Uterus (tissue), 4 donors: ENCODE results near the gene ANKRD16. TPM values are rescaled to one million over a fixed set of nuclear protein-coding genes. Genes with fewer than 3 reads are reported as not detected.

ENCODE experiments used
- DNase-seq, 2 donors: peaks; one replicate each; pipeline ENCODE4 v3.0.0-alpha.2; 2019 to 2020
- H3K27ac ChIP-seq, 2 donors: fragments of 200-600 bp; sonication (generic); 1 replicate in 1 of 2; 2 replicates in 1 of 2; pipeline ENCODE4 v1.5.1; 2016 to 2018
- H3K27me3 ChIP-seq, 2 donors: fragments of 200-600 bp; sonication (generic); one replicate each; pipeline ENCODE4 v1.5.1; 2018 to 2019; ENCODE audit warnings: control low read depth in 1 of 2
- H3K36me3 ChIP-seq, 2 donors: fragments of 200-600 bp; sonication (generic); one replicate each; pipeline ENCODE4 v1.5.1; 2019; ENCODE audit warnings: control low read depth in 1 of 2
- H3K4me1 ChIP-seq, 2 donors: fragments of 200-600 bp; sonication (generic); one replicate each; pipeline ENCODE4 v1.5.1; 2018 to 2019; ENCODE audit warnings: control low read depth in 1 of 2
- H3K4me3 ChIP-seq, 2 donors: fragments of 200-600 bp; sonication (generic); 1 replicate in 1 of 2; 2 replicates in 1 of 2; pipeline ENCODE4 v1.5.1; 2018 to 2019; ENCODE audit warnings: mild to moderate bottlenecking in 1 of 2
- H3K9me3 ChIP-seq, 2 donors: fragments of 200-600 bp; sonication (generic); one replicate each; pipeline ENCODE4 v1.5.1; 2019; ENCODE audit warnings: control low read depth in 1 of 2
- POLR2A ChIP-seq, 2 donors: fragments of 450-650 bp; IDR thresholded peaks; one replicate each; pipeline ENCODE4 v1.6.1; 2016; ENCODE audit warnings: antibody characterized with exemption in 2 of 2, mild to moderate bottlenecking in 1 of 2, moderate library complexity in 1 of 2
- intact Hi-C: fragments of 100-400 bp; cut with DNase I; formaldehyde crosslinking; loops from one replicate; pipeline ENCODE4 v1.15.1; 2023; ENCODE audit warnings: low total_unique reads
- total RNA-seq, 4 donors: library from RNA; depleted of rRNA in 3 of 4; stranded (reverse); fragments of >200 nt in 3 of 4; gene quantifications; one replicate each; pipeline versions ENCODE4 v1.1.0 to v1.2.4, GENCODE V29; 2014 to 2023
- TF ChIP-seq, protein P1 (sequence below), 4 experiments: fragments of 200-600 bp in 2 of 4; fragments of 450-650 bp in 2 of 4; sonication (generic) in 2 of 4; IDR thresholded peaks; one replicate each; pipeline ENCODE4 v1.5.1; 2016 to 2019; ENCODE audit warnings: antibody characterized with exemption in 4 of 4, mild to moderate bottlenecking in 2 of 4, moderate library complexity in 1 of 4
- donor health status: DM: yes; HTN: yes; CAD: no.

Gene ANKRD16
- total RNA-seq, 4 donors from 2014 or later, result 11.9 to 28.4 (median 17.8) TPM

DNA sequence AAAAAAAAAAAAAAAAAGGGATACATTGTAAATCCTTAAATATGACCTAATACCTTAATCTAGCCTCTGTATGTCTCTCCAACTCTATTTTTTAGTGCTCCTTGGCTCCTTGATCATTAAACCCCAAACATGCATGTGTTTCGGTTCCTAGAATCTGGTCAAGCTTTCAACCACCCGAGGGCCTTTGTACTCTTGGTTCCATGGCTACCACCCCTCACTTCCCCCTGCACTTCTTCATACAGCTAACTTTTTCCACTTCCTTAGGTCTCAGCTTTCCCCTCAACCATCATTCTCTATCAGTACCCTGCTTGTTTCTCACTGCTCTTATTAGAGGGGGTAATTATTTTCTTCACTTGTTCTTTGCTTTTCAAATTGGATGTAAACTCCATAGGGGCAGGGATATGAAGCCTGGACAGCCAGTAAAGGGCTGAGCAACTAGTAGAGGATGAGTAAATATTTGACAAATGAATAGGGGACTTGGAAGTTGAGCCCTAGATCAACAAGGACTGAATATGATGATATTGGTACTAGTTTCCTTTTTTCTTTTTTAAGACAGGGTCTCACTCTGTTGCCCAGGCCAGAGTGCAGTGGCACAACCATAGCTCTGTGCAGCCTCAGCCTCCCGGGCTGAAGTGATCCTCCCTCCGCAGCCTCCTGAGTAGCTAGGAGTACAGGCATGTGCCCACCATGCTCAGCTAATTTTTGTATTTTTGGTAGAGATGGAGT lies 72.2 kb downstream of the ANKRD16 start:
- DNase-seq, result no peak
- no peaks in the 10 kb centered on the region for H3K27me3 ChIP-seq
- TF ChIP-seq POLR2A (IDR thresholded peaks at IDR 0.05), result no peak
- TF ChIP-seq, protein P1, sequence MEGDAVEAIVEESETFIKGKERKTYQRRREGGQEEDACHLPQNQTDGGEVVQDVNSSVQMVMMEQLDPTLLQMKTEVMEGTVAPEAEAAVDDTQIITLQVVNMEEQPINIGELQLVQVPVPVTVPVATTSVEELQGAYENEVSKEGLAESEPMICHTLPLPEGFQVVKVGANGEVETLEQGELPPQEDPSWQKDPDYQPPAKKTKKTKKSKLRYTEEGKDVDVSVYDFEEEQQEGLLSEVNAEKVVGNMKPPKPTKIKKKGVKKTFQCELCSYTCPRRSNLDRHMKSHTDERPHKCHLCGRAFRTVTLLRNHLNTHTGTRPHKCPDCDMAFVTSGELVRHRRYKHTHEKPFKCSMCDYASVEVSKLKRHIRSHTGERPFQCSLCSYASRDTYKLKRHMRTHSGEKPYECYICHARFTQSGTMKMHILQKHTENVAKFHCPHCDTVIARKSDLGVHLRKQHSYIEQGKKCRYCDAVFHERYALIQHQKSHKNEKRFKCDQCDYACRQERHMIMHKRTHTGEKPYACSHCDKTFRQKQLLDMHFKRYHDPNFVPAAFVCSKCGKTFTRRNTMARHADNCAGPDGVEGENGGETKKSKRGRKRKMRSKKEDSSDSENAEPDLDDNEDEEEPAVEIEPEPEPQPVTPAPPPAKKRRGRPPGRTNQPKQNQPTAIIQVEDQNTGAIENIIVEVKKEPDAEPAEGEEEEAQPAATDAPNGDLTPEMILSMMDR (IDR thresholded peaks at IDR 0.05), result no peak
- H3K9me3 ChIP-seq, result no peaks in the 10 kb centered on the region
- H3K4me1 ChIP-seq, result peaks cover 0 to 4% of the 10 kb centered on the region in 2 donors
- H3K27ac ChIP-seq, result no peak overlapping the region
- no peak overlapping the region for H3K4me3 ChIP-seq
- intact Hi-C loops, result no loop called here
- no peaks in the 10 kb centered on the region for H3K36me3 ChIP-seq

DNA sequence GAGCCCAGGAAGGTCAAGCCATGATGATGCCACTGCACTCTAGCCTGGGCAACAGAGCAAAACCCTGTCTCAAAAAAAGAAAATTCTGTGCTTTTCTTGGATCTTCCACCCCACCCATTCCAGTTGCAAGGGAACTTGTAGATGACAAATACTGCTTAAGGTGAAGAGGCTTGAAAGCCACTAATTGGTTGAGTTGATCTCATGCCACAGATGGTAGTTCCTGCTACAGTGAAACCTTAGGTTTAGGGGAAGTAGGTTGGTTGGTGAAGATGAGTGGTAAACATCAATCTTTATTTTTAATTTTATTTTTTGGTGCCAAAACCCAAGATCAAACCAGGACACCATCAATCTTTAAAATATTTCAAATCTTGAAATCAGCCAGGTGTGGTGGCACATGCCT lies 73.5 kb downstream of the ANKRD16 start:
- Histone ChIP-seq H3K9me3 (no peaks in the 10 kb centered on the region), H3K27ac (no peak overlapping the region), H3K4me1 (peaks cover 4 to 5% of the 10 kb centered on the region in 2 donors), H3K27me3 (no peaks in the 10 kb centered on the region), H3K36me3 (no peaks in the 10 kb centered on the region), H3K4me3 (no peak overlapping the region)
- intact Hi-C loops, result no loop called here
- no peak for DNase-seq
- TF ChIP-seq, protein P1 (IDR thresholded peaks at IDR 0.05), result no peak
- no peak for TF ChIP-seq POLR2A (IDR thresholded peaks at IDR 0.05)

DNA sequence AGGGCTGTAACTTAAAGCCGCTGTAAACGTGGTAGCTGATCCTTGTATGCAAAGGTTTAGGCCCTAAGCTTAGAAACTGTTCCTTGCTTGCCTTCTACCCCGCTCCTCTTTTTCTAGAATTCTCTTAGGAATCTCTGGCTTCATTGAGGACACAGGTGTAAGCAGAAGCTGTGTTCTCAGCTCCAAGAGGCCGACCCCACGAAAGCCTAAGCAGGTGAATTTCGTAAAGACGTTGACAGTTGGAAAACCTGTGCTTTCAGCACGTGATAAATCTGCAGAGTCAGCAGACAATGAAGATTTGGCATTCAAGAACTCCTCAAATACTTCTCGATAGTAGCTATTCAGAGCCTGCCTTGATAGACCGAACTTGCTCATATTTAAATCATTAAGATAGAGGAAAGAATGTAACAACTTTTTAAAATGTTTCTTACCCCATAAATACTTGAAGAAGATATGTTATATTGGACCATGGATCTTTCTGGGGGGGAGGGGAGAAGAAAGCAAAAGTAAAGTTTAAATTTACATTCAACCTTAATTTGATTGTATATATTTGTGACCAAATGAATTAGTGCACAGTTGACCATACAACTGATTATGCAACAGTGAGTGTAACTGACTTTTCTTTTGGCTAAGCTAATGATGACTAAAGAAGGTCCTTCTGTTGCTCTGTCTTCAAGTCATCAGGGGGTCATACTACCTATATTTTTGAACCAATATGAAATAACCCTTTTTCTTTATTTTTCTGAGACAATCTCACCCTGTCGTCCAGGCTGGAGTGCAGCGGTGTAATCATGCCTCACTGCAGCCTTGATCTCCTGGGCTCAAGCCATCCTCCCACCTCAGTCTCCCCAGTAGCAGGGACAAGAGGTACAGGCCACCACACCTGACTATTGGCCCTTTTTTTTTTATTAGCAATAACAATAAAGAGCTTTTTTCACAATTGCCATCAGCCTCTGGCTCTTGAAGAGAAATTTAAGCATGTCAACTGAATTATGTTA lies 75.3 kb downstream of the ANKRD16 start:
- H3K27me3 ChIP-seq, result no peaks in the 10 kb centered on the region
- DNase-seq, result no peak
- intact Hi-C loops, result no loop called here

DNA sequence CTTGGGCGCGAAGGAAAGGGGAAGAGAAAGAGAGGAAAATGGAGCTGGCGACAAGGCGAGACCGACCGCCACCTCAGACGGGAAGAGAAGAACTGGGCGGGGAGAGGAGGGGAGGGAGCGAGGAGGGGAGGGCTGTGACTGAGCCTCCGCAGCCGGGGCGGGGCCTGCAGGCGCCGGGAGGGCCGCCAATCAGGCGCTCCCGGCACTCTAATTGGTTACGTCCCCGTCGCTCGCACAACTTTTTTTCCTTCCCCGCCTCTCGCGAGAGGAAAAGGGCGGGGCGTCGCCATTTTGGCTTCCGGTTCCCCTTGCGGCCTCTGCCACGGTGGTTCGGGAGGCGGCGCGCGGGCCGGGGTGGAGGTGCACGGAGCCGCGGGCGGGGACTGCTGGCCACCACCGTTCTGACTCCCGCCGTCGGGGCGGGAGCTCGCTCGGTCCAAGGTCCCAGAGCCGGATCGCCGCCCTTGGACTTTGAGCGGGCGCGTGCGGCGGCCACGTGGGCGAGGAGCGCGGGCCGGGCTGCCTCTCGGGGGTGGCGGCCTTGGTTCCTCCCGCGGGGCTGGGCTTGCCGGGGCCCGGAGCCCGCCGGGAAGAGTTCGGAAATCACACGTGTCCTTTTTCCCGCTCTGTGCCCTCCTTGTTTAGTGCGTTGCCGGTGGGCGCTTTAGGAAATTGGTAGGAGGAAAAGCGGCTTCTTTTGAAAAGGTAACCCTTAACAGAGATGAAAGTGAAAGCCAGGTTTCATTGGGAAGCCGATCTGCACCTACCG lies 76.2 kb downstream of the ANKRD16 start, which contains the start of gene GDI2:
GDI2 (minus strand) TSS at position 94 of the 769 bp plus-strand sequence. CDS start 176 bp downstream, outside the sequence.
- intact Hi-C loops, result no loop called here
- DNase-seq, result peak; percentile 95 to 97
- H3K4me1 ChIP-seq, result peaks cover 5 to 12% of the 10 kb centered on the region in 2 donors
- H3K36me3 ChIP-seq, result no peaks in the 10 kb centered on the region
- no peaks in the 10 kb centered on the region for H3K9me3 ChIP-seq
- TF ChIP-seq POLR2A (IDR thresholded peaks at IDR 0.05), result peak; percentile 62 to 87
- TF ChIP-seq, protein P1 (IDR thresholded peaks at IDR 0.05), result peak in 2 of 4 experiments; percentile 17 to 28
- H3K27ac ChIP-seq, result peak within 1 kb of the TSS; percentile 95 to 99
- no peaks in the 10 kb centered on the region for H3K27me3 ChIP-seq
- H3K4me3 ChIP-seq, result peak within 1 kb of the TSS; percentile 71 to 86

More for the DNA sequence above, 75.3 kb downstream of the ANKRD16 start:
- Histone ChIP-seq H3K36me3 (no peaks in the 10 kb centered on the region), H3K9me3 (no peaks in the 10 kb centered on the region), H3K4me1 (peaks cover 5 to 12% of the 10 kb centered on the region in 2 donors), H3K4me3 (peak overlapping the region; percentile 71 to 86), H3K27ac (peak overlapping the region; percentile 82 to 99)
- no peak for TF ChIP-seq POLR2A (IDR thresholded peaks at IDR 0.05)
- TF ChIP-seq, protein P1 (IDR thresholded peaks at IDR 0.05), result no peak
